ENCODE data around the gene OASL. TPM values are rescaled to one million over a fixed set of nuclear protein-coding genes. Genes with fewer than 3 reads are reported as not detected.

The OASL gene
- total RNA-seq, 1 donor: under 0.01 TPM

GRCh38 chr12:120977531-120978295 is 61.3 kb downstream of the OASL start:
- H3K4me3 ChIP-seq (ENCODE audit: low read depth, low read length): no peak overlapping the region
- no peak for DNase-seq (ENCODE audit: low read depth)
- no peak for TF ChIP-seq CTCF (IDR thresholded peaks at IDR 0.05; ENCODE audit: insufficient read depth, low read depth, low read length)

- H3K4me3 ChIP-seq (ENCODE audit: low read depth, low read length): no peak overlapping the region
- TF ChIP-seq CTCF (IDR thresholded peaks at IDR 0.05; ENCODE audit: insufficient read depth, low read depth, low read length): no peak
- DNase-seq (ENCODE audit: low read depth): no peak
Measured at GRCh38 chr12:120972870-120973543, 66.0 kb downstream of the OASL start.

- no peak overlapping the region for H3K4me3 ChIP-seq (ENCODE audit: low read depth, low read length)
- TF ChIP-seq CTCF (IDR thresholded peaks at IDR 0.05; ENCODE audit: insufficient read depth, low read depth, low read length): peak; percentile 77
- DNase-seq (ENCODE audit: low read depth): peak; percentile 67
Measured at GRCh38 chr12:120971299-120972180, 67.5 kb downstream of the OASL start.

- H3K4me3 ChIP-seq (ENCODE audit: low read depth, low read length): no peak overlapping the region
- TF ChIP-seq CTCF (IDR thresholded peaks at IDR 0.05; ENCODE audit: insufficient read depth, low read depth, low read length): no peak
- DNase-seq (ENCODE audit: low read depth): no peak
Measured at GRCh38 chr12:120970310-120970709, 68.7 kb downstream of the OASL start.

Small RNA genes lying within 50 kb of the gene (small RNA-seq; reads per million reads assigned to genes)
- gene AC079602.2: 0.47 reads per million

Other genes with a start within 250 kb of the OASL start
- 8.7 and 9.5 TPM in 2 replicates for gene SPPL3, start 134.9 kb downstream of the OASL start, total RNA-seq
- not detected in 2 replicates for gene HNF1A, start 60.7 kb downstream of the OASL start, total RNA-seq
- 13.0 and 14.2 TPM in 2 replicates for gene C12orf43, start 22.8 kb downstream of the OASL start, total RNA-seq
- gene P2RX7, start 93.6 kb upstream of the OASL start, total RNA-seq: 0.43 and 0.64 TPM in 2 replicates
- 13.5 and 15.1 TPM in 2 replicates for gene P2RX4, start 170.9 kb upstream of the OASL start, total RNA-seq

Measured in fibroblast of villous mesenchyme (primary cell).